Neural progenitor cell (in vitro differentiated cells): ENCODE measurements around the gene GPR89B.

ENCODE experiments used
- CTCF ChIP-seq: fragments of 200-600 bp; sonication (generic); IDR thresholded peaks from 2 replicates; pipeline ENCODE4 v1.5.1; 2017; ENCODE audit warnings: antibody characterized with exemption, mild to moderate bottlenecking
- EZH2phosphoT487 ChIP-seq: fragments of 200-600 bp; sonication (generic); IDR thresholded peaks from 2 replicates; pipeline ENCODE4 v1.6.1; 2017; ENCODE audit warnings: antibody characterized with exemption

GRCh38 chr1:147897029-147897752 lies 31.0 kb upstream of the GPR89B start:
- TF ChIP-seq EZH2phosphoT487 = no peak
- no peak for TF ChIP-seq CTCF
